T-helper 9 cell (primary cell): ENCODE measurements around the gene C1GALT1.

ENCODE experiments used
- DNase-seq: peaks from one replicate; pipeline ENCODE4 v3.0.0-alpha.2; 2020

Gene C1GALT1

DNA sequence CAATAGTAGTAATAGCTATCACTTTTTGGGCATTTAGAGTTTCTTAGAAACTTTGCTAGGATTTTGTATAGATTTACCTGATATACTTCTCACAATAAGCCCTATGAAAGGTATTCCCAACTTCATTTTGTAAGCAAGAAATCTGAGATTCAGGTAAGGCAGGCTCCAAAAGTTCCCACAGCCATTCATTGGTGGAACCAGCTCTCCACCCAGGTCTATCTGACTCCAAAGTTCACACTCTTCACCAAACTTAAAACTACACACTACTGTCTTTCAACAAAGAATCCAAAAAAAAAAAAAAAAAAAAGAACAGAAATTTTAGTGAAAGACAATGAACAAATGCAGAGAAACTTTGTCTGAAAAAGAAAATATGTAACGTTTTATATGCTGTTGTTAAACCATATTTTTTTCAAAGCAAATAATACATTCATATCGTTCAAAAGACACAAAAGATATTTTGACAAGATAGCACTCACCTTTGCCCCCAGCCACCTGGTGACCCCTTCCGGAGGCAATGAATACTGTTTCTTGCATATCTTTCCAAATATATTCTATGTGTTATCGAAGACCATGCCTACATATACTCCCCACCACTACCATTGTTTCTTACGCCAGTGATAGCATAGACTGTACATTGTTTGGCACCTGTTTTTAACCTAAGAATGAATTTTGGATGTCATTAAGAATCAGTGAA lies 108.2 kb downstream of the C1GALT1 start:
- DNase-seq: no peak

GRCh38 chr7:7292085-7292484 lies 109.7 kb downstream of the C1GALT1 start:
- DNase-seq: no peak

DNA sequence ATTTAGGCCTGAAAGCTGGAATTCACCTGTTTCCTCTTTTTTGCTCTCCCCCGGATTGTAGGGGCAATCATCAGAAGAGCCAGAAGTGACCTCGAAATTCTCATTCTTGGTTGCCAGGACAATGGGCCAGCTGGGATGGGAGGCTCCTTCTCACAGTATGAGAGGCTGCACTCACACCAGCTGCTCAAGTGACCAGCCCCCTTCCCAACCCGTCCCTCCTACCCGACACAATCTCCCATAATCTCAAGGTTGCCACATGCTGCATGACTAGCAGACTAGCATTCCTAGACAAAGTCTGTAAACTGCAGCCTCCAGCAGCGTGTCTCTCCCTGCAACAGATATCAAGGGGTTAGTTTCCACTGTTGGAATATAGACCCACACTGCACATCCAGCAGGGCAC lies 110.3 kb downstream of the C1GALT1 start:
- DNase-seq: no peak

GRCh38 chr7:7293092-7293491 lies 110.7 kb downstream of the C1GALT1 start:
- no peak for DNase-seq

- no peak for DNase-seq
Observed at GRCh38 chr7:7294911-7295310, 112.6 kb downstream of the C1GALT1 start.
